GM18858 (cell line): ENCODE measurements around the gene DCST1.

Experiments
- ATAC-seq: cut with Tn5 transposase; IDR thresholded peaks from one replicate; pipeline ENCODE4 v1.9.1; 2021; ENCODE audit not compliant: unreplicated experiment

DCST1 gene

DNA sequence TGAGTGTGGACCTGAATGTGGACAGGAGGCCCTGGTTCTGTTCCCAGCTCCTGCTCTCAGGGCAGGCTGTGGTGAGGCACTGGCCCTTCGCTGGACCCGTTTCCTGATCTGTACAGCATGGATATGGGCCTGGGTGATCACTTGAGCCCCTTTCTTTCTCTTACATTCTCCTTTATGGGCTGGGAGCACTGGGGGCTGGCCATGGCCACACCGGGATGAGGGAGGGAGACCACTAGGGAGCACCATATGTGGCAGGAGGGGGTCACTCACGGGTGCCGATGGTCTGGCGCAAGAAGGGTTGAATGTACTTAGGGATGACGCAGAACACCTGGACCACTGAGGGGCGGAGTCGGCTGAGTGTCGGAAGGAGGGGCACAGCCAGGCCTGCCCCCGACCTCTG is 2.7 kb upstream of the DCST1 start:
- no peak for ATAC-seq

DNA sequence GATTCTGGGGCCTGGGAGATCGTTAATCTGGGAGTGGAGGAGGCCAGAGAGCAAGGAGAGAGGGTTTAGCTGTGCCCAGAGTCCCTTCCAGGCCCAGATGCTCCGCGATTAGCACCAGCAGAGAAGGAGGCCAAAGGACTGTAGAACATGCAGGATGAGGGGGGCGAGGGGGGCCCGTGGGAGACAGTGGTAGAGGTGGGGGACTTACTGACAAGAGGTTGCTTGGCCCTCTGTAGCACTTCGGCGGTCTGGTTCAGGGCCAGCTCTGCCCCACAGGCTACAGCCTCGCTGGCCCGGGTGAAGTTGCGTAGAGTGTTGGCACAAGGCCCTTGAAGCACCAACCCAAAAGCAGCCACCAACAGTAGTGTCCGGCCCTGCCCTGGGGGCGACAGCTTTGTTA is 738 bp upstream of the DCST1 start:
- no peak for ATAC-seq

DNA sequence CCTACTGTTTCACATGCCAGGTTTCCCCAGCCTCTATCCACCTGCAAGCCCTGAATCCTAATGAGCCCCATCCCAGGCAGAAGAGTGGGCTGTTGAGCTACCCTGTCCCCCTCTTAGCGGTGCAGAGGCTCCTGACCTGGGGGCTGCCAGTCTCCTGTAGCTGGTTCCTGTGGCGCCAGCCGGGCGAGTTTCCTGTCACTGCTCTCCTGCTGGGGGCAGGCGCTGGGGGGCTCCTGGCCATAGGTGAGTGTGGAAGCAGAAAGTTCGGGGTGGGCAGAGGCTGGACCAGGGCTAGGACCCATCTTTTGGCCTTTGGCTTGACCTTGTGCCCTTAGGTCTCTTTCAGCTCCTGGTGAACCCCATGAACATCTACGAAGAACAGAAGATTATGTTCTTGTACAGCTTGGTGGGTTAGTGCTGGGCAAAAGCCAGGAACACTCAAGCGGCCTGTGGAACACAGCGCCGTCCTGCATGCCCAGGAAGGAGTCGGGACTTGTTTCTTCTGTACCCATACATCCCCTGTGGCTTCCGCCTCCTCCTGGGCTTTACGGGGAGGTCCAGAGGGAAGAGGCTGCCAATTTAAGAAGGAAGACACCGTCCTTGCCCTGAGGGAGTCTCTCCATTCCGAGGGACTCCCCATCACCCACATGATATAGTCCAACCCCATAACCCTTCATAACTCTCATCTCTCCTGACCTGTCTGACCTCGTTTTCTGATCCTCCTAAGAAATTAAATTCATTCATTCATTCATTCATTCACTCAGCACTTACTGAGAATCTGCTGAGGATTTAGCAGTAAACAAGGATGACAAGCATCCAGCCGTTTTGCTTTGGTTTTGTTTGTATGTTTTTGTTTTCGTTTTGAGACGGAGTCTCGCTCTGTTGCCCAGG is 939 bp downstream of the DCST1 start:
- no peak for ATAC-seq

DNA sequence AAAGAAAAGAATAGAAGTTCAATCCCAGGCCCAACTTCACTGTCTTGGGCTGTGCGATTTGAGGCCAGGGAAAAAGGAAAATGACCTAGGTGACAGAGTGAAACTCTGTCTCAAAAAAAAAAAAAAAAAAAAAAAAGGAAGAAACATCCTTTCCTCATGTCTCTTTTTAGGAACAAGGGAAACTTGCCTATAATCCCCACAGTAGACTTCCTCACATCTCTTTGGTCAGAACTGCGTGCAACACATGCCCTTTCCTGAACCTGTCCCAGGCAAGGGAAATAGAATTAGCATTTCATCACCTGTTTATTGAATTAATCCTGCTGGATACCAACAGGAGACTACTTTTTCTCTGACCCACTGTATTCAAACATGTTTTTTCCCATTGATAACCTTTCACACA is 2.3 kb downstream of the DCST1 start:
- ATAC-seq: no peak

DNA sequence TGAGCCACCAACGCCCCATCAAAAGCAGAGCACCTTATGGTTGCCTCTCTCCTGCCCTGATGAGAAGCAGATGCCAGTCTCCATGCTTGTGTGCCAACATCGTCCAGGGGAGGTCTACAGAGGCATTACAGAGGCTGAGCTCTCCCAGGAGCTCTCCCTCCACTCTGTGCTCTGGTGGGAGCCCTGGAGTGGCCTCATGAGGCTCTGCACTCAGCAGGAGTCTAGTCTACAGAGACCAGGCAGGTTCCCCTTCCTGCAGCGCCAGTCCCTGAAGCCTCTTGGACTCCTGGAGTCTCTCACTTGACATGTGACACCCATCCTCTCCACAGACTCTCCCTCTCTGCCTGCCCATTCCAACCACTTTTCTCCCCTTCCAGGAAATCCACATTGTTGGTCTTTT is 3.4 kb downstream of the DCST1 start:
- ATAC-seq: no peak

DNA sequence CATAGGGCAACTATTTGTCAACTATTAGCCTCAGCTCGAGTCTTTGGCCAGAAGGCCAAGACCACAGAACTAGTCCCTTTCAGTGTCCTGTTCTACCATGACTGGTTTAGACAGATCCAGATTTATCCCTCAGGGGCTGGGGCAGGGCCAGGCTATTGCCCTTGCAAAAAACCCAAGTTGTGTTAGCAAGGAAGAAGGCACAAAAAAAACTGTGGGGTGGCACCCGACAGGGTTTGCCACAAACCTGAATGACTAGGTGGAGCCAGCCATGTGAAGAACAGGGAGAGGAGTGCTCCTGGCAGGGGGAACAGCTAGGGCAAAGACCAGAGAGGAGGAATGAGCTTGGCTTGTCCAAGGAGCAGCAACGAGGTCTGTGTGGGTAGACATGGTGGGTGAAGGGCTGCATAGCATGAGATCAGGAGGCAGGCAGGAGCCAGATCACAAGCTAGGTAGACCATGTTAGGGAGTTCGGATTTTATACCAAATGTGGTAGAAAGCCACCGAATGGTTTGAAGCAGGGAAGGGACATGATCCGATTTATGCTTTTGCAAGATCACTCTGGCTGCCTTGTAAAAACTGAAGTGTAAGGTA is 4.3 kb downstream of the DCST1 start:
- no peak for ATAC-seq

DNA sequence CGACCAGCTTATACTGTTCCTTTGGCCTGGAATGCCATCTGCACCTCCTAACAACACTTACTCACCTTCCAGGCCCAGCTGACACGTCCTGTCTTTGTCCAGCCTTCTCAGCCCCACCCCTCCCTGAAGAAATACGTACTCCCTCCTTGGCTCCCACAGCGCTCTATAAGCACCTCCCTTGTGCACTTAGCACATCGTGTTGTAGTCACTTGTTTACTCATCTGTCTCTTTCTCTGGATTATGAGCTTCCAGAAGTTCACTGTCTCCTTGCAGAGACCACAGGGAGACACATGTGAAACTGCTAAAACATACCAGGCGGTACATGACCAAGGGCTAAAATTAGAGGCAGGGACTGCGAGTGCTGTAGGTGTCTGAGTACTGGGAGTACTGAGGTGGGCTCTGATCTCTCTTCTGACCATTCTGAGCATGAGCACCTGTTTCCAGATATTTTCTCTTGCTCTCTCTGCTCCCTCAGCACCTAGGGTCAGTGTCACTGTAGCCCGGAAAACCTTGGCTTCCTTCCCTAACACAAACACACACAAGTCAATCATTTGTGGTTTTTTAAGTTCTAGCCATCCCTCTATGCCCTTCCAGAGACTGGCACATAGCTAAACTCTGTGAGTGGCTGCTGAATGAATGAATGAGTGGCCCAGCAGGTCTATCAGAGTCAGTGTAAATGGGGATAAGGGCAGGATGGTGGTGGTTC is 5.1 kb downstream of the DCST1 start:
- ATAC-seq: no peak

DNA sequence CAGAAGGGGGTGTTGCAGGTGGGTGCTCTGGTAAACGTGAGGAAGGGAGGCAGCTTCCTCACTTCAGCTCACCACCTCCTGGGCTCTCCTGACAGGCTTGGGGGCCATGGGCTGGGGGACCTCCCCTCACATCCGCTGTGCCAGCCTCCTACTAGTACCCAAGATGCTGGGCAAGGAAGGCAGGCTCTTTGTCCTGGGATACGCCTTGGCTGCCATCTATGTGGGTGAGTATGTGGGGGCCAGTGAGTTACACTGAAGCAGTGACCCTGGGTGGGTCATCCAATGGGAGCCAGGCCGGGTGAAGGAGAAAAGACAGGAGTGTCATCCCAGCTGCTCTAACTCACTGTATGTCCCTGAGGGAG is 5.7 kb downstream of the DCST1 start:
- no peak for ATAC-seq

DNA sequence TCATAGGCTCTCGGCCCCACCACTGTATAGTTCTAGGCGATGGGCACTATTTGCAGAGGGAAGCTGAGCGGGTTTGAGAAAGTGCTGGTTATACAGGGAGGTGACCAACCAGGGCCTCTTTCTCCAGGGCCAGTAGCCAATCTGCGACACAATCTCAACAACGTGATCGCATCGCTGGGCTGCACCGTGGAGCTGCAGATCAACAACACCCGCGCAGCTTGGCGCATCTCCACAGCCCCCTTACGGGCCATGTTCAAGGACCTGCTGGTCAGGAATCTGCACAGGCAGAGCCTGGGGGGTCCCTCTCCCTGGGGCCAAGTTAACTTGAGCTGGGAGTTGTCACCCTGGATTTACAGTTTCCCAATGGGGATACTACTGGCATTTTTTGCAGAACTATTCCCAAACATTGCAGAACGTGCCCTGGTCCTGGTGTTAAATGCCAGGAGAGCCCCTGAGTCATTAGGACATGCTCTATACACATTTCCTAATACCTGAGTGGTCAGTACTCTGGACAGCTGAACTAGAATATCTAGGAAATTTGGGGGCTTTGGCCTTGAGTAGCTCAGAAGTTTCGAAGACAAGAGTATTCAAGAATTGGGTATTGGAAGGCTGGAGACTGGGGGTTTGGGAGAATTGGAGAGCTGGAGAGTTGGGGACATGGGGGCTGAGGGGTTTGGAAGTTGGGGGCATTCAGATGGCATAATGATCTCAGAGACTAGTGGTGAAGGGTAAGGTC is 6.9 kb downstream of the DCST1 start:
- no peak for ATAC-seq

DNA sequence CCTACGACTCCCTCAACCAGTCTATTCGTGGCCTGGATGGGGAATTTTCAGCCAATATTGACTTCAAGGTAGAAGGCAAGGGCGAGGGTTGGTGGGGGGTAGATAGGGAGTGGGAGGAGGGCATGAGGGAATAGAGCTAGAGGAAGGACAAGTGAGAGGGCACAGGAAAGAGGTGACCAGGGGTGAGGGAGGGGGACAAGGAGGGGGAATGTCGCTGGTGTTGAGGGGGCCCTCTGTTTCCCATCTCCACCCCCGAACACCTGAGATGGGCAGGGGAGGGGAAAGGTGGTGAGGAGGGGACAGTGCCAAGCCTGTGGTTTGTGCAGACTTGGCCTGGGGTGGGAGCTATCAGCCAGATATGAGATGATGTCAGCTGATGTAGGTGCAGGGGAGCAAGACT is 9.2 kb downstream of the DCST1 start:
- no peak for ATAC-seq

DNA sequence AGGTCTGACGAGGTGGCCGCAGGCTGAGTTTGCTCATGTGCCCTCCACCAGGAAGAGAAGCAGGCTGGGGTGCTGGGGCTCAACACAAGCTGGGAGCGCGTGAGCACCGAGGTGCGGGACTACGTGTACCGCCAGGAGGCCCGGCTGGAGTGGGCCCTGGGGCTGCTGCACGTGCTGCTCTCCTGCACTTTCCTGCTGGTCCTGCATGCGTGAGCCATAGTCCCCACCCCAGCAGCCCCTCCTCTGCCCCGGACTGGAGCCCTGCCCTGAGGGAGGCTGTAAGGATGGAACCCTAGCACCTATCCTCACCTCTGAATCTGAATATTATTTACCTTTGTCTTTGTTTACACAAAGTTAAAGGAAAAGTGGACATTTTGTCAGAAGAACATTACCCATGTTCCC is 9.7 kb downstream of the DCST1 start:
- ATAC-seq: no peak

DNA sequence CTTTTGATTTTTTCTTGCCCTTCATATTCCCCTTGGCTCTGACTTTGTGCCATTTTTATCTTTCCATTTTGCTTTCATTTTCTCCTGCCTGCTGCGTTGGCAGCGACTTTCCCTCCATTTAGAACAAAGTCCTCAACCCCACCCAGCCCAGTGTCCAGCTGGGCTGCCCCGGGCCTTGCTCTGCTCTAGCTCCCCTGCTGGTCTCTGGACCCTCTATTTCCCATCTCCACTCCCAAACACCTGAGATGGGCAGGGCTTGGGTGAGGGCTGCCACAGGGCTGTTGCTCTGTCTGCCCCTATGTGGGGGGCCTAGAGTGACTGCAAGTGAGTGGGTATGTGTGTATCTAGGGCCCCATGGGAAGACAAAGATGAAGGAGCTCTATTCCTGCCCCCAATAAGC is 10.2 kb downstream of the DCST1 start:
- no peak for ATAC-seq

DNA sequence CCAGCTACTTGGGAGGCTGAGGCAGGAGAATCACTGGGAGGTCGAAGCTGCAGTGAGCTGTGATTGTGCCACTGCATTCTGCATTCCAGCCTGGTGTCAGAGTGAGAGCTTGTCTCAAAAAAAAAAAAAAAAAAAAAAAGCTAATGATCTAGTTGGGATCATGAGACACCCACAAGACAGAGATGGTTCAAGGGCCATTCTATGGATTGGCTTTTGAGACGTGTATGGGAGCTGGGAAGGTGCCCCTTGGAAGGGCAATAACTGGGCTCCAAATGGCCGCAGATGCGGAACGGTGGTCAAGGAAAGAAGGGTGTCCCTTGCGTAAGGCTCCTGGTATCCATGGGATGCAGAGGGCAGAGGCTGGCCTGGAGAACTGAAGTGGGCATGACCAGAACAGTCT is 10.7 kb downstream of the DCST1 start:
- ATAC-seq: no peak

DNA sequence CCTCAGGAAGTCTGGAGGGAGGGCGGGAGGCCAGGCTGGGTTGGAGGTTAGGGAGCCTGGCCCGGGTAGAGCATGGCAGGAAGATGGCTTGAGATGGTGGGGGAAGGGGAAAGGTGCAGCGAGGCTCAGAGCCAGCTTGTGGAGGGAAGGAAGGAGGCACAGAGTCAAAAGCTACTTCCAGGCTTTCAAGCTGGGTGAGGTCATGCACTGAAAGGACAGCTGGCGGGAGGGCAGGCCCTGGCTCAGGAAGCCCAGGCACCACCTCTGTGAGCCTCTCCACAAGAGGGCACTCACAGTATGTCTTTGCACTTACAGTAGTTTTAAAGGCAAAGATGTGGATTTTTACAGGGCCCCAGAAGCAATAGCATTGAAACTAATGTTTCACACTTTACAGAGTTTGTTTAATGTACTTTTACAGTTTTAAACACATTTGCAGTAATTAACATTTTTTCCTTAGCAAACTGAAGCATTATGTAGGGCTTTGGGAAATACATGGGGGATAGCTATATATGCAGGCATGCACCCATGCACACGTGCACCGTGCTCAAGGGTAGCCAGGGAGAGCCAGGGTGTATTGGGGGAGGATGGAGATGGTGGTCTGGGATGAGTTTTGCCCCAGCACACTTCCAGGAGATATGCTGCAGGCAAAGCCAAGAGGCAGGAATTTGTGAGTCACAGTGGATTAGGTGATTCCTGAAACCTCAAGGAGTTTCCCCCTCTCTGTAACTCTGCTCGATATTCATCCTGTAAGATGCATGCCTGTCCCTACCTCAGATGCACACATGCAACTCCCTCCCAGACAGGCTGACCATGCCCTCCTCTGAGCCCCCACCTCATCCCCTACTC is 11.4 kb downstream of the DCST1 start:
- ATAC-seq: no peak

DNA sequence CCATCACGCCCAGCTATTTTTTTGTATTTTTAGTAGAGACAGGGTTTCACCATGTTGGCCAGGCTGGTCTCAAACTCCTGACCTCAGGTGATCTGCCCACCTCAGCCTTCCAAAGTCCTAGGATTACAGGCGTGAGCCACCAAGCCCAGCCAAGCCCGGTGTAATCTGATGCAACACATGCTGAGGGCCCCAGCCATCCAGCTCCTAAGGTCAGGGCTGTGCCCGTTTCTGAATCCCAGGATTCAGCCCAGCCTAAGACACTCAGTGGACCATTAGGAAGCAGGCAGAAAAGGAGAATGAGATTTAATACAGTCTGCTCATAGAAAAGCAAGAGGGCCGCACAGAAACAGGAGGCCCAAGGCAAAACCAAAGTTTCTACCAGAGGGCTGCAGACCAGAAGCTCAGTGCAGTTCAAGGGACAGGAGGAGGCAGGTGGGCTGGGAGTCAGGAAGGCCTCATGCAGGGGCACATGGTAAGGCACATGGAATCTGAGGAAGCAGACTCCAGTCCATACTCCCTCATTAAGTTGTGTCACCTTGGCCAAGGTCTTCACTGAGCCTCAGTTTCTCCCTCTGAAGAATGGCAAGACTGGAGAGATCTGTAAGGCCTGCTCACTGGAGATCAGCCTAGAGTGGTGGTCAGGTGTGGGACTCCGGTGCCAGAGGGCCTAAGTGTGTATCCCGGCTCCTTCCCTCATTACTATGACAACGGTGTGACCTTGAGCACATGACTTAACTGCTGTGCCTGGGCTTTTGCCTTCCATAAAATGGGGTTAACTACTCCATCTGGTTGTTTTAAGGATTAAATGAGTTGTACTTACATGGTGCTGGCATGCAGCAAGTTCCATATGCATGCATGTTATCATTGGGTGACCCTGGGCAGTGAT is 15.1 kb downstream of the DCST1 start:
- ATAC-seq: no peak

DNA sequence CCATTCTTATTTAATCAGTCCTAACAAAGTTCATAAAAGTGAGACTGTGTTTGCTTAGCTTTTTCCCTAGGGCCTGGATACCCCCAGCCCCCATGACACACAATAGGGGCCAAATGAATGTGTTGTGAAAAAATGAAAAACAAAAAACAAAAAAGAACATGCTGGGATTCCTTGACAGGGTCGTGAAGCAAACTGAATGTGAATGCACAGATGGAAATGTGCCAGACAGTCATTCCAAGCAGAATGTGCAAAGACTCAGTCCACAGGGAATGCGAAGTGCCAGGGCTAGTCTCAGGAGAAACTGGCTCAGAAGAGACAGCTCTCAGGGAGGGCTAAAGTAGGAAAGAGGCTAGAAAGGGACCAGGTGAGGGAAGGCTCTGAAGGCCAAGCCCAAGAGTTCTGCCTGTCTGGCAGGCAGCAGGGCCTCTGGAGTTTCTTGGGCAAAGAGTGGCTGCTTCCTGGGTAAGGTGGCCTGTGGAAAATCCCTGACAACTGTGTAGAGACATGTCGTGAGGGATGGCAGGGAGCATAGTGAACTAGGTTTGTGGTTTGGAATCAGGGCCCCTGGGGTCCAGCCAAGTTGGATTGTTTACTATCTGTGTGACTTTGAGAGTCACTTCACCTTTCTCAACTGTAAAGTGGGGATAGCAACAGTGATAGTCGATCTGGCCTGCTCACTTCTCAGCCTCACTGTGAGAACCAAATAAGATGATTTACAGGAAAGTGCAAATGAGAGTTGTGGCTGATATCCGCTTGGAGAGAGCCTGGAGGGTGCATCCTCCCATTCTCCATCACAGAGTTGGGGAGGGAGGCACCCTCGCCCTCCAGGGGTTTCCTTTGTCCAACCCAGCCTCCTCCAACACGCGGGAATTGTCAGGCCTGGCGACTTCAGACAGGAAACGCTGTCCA is 16.3 kb downstream of the DCST1 start:
- no peak for ATAC-seq

DNA sequence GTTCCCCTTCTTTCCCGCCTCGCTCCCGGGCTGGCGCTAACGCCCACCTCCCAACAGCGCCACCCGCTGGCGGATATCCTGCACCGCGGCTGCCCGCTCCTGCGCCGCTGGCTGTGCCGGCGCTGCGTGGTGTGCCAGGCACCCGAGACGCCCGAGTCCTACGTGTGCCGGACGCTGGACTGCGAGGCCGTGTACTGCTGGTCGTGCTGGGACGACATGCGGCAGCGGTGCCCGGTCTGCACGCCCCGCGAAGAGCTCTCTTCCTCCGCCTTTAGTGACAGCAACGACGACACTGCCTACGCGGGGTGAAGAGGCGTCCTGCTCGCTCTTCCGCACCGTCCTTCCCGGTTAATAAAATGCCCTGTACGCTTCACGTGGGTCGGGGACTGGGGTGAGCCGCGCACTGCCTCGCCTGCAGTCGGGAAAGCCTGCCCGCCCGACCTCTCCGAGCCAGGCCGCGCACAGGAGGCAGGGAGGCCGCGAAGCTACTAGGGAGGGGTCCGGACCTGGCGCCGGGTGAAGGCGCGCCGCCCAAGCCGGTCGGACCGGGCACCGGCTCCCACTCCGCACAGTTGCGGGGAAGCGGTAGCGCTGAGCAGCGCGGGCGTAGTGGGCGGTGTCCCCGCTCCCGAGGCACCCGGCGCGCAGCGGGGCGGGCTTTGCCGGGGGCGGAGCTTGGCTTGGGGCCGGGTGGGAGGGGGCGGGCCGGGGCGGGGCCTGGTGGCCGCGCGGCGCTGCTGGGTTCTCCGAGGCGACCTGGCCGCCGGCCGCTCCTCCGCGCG is 17.1 kb downstream of the DCST1 start, which contains the start of gene ADAM15:
ADAM15 (plus strand) TSS at position 757 of the 782 bp plus-strand sequence. CDS start 71 bp downstream, outside the sequence.
- ATAC-seq: no peak

DNA sequence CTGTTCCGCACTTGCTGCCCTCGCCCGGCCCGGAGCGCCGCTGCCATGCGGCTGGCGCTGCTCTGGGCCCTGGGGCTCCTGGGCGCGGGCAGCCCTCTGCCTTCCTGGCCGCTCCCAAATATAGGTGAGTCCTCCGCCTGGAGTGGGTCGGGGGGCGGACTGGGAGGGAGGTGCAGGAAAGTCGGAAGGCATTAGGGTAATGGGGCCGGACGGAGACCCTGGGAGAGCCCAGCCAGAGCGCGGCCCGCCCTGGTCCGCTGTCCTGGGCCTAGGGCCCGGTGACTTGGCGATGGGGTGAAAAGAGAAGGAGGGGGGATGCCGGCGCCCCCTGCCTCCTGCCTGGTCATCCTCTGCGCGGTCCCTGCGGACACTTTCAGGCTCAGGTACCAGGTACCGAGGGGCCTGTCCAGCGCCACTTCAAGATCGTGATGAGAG is 17.7 kb downstream of the DCST1 start:
- ATAC-seq: no peak
